ENCODE results near the gene PON1.

The PON1 gene

GRCh38 chr7:95295397-95295796, 28.9 kb downstream of the PON1 start:
- Histone ChIP-seq H3K9ac (ENCODE audit: low read length) (no peak overlapping the region), H3K27me3 (ENCODE audit: control insufficient read depth, insufficient read depth, low read length) (no peaks in the 10 kb centered on the region), H3K4me3 (ENCODE audit: low read depth, low read length) (no peak overlapping the region), H3K27ac (ENCODE audit: low read depth, low read length) (no peak overlapping the region), H3K9me3 (ENCODE audit: control insufficient read depth, insufficient read depth, low read depth, low read length) (no peaks in the 10 kb centered on the region), H3K4me1 (ENCODE audit: control insufficient read depth, insufficient read depth, low read length) (no peaks in the 10 kb centered on the region), H3K36me3 (ENCODE audit: control insufficient read depth, insufficient read depth, low read length) (no peaks in the 10 kb centered on the region)

GRCh38 chr7:95290166-95290830, 34.0 kb downstream of the PON1 start:
- Histone ChIP-seq H3K4me1 (ENCODE audit: control insufficient read depth, insufficient read depth, low read length) (no peaks in the 10 kb centered on the region), H3K9ac (ENCODE audit: low read length) (no peak overlapping the region), H3K27ac (ENCODE audit: low read depth, low read length) (no peak overlapping the region), H3K4me3 (ENCODE audit: low read depth, low read length) (no peak overlapping the region), H3K27me3 (ENCODE audit: control insufficient read depth, insufficient read depth, low read length) (no peaks in the 10 kb centered on the region), H3K9me3 (ENCODE audit: control insufficient read depth, insufficient read depth, low read depth, low read length) (no peaks in the 10 kb centered on the region), H3K36me3 (ENCODE audit: control insufficient read depth, insufficient read depth, low read length) (peaks cover 4% of the 10 kb centered on the region; the same call in 1 of the 2 replicates)

- Histone ChIP-seq H3K9me3 (ENCODE audit: control insufficient read depth, insufficient read depth, low read depth, low read length) (no peaks in the 10 kb centered on the region), H3K4me1 (ENCODE audit: control insufficient read depth, insufficient read depth, low read length) (no peaks in the 10 kb centered on the region)
Measured at GRCh38 chr7:95286096-95286495, 38.2 kb downstream of the PON1 start.

GRCh38 chr7:95279417-95279816, 44.9 kb downstream of the PON1 start:
- Histone ChIP-seq H3K4me1 (ENCODE audit: control insufficient read depth, insufficient read depth, low read length) (no peaks in the 10 kb centered on the region), H3K4me3 (ENCODE audit: low read depth, low read length) (no peak overlapping the region), H3K9ac (ENCODE audit: low read length) (no peak overlapping the region), H3K9me3 (ENCODE audit: control insufficient read depth, insufficient read depth, low read depth, low read length) (no peaks in the 10 kb centered on the region), H3K27me3 (ENCODE audit: control insufficient read depth, insufficient read depth, low read length) (no peaks in the 10 kb centered on the region), H3K27ac (ENCODE audit: low read depth, low read length) (no peak overlapping the region), H3K36me3 (ENCODE audit: control insufficient read depth, insufficient read depth, low read length) (no peaks in the 10 kb centered on the region; the same call in 1 of the 2 replicates)

More at GRCh38 chr7:95286096-95286495, 38.2 kb downstream of the PON1 start:
- no peak overlapping the region for H3K27ac ChIP-seq (ENCODE audit: low read depth, low read length)
- H3K27me3 ChIP-seq (ENCODE audit: control insufficient read depth, insufficient read depth, low read length): no peaks in the 10 kb centered on the region
- peaks cover 4% of the 10 kb centered on the region; the same call in 1 of the 2 replicates for H3K36me3 ChIP-seq (ENCODE audit: control insufficient read depth, insufficient read depth, low read length)
- no peak overlapping the region for H3K4me3 ChIP-seq (ENCODE audit: low read depth, low read length)
- H3K9ac ChIP-seq (ENCODE audit: low read length): no peak overlapping the region

GRCh38 chr7:95276114-95276513, 48.2 kb downstream of the PON1 start:
- no peak overlapping the region for H3K27ac ChIP-seq (ENCODE audit: low read depth, low read length)
- no peak overlapping the region for H3K4me3 ChIP-seq (ENCODE audit: low read depth, low read length)
- H3K27me3 ChIP-seq (ENCODE audit: control insufficient read depth, insufficient read depth, low read length): no peaks in the 10 kb centered on the region
- no peaks in the 10 kb centered on the region for H3K4me1 ChIP-seq (ENCODE audit: control insufficient read depth, insufficient read depth, low read length)
- H3K36me3 ChIP-seq (ENCODE audit: control insufficient read depth, insufficient read depth, low read length): no peaks in the 10 kb centered on the region; the same call in 1 of the 2 replicates
- no peak overlapping the region for H3K9ac ChIP-seq (ENCODE audit: low read length)
- H3K9me3 ChIP-seq (ENCODE audit: control insufficient read depth, insufficient read depth, low read depth, low read length): no peaks in the 10 kb centered on the region

GRCh38 chr7:95269640-95270039, 54.7 kb downstream of the PON1 start:
- H3K36me3 ChIP-seq (ENCODE audit: control insufficient read depth, insufficient read depth, low read length): no peaks in the 10 kb centered on the region; the same call in 1 of the 2 replicates
- no peak overlapping the region for H3K4me3 ChIP-seq (ENCODE audit: low read depth, low read length)
- H3K9me3 ChIP-seq (ENCODE audit: control insufficient read depth, insufficient read depth, low read depth, low read length): no peaks in the 10 kb centered on the region
- no peaks in the 10 kb centered on the region for H3K27me3 ChIP-seq (ENCODE audit: control insufficient read depth, insufficient read depth, low read length)
- peaks cover 10% of the 10 kb centered on the region for H3K4me1 ChIP-seq (ENCODE audit: control insufficient read depth, insufficient read depth, low read length)
- H3K27ac ChIP-seq (ENCODE audit: low read depth, low read length): no peak overlapping the region
- H3K9ac ChIP-seq (ENCODE audit: low read length): no peak overlapping the region

GRCh38 chr7:95267754-95268153, 56.6 kb downstream of the PON1 start:
- Histone ChIP-seq H3K36me3 (ENCODE audit: control insufficient read depth, insufficient read depth, low read length) (no peaks in the 10 kb centered on the region), H3K4me3 (ENCODE audit: low read depth, low read length) (no peak overlapping the region), H3K9me3 (ENCODE audit: control insufficient read depth, insufficient read depth, low read depth, low read length) (no peaks in the 10 kb centered on the region), H3K27ac (ENCODE audit: low read depth, low read length) (no peak overlapping the region), H3K9ac (ENCODE audit: low read length) (no peak overlapping the region), H3K27me3 (ENCODE audit: control insufficient read depth, insufficient read depth, low read length) (no peaks in the 10 kb centered on the region), H3K4me1 (ENCODE audit: control insufficient read depth, insufficient read depth, low read length) (peaks cover 12% of the 10 kb centered on the region)

GRCh38 chr7:95265634-95266033, 58.7 kb downstream of the PON1 start:
- peaks cover 13% of the 10 kb centered on the region for H3K4me1 ChIP-seq (ENCODE audit: control insufficient read depth, insufficient read depth, low read length)
- no peaks in the 10 kb centered on the region for H3K27me3 ChIP-seq (ENCODE audit: control insufficient read depth, insufficient read depth, low read length)
- no peaks in the 10 kb centered on the region for H3K9me3 ChIP-seq (ENCODE audit: control insufficient read depth, insufficient read depth, low read depth, low read length)
- no peak overlapping the region for H3K4me3 ChIP-seq (ENCODE audit: low read depth, low read length)
- no peak overlapping the region for H3K27ac ChIP-seq (ENCODE audit: low read depth, low read length)
- H3K9ac ChIP-seq (ENCODE audit: low read length): no peak overlapping the region
- H3K36me3 ChIP-seq (ENCODE audit: control insufficient read depth, insufficient read depth, low read length): no peaks in the 10 kb centered on the region

- Histone ChIP-seq H3K27ac (ENCODE audit: low read depth, low read length) (no peak overlapping the region), H3K36me3 (ENCODE audit: control insufficient read depth, insufficient read depth, low read length) (no peaks in the 10 kb centered on the region), H3K4me3 (ENCODE audit: low read depth, low read length) (no peak overlapping the region), H3K9ac (ENCODE audit: low read length) (no peak overlapping the region), H3K27me3 (ENCODE audit: control insufficient read depth, insufficient read depth, low read length) (no peaks in the 10 kb centered on the region), H3K9me3 (ENCODE audit: control insufficient read depth, insufficient read depth, low read depth, low read length) (no peaks in the 10 kb centered on the region), H3K4me1 (ENCODE audit: control insufficient read depth, insufficient read depth, low read length) (peaks cover 13% of the 10 kb centered on the region)
Measured at GRCh38 chr7:95264363-95264891, 59.9 kb downstream of the PON1 start.

- no peaks in the 10 kb centered on the region for H3K9me3 ChIP-seq (ENCODE audit: control insufficient read depth, insufficient read depth, low read depth, low read length)
- H3K27me3 ChIP-seq (ENCODE audit: control insufficient read depth, insufficient read depth, low read length): no peaks in the 10 kb centered on the region
- H3K36me3 ChIP-seq (ENCODE audit: control insufficient read depth, insufficient read depth, low read length): no peaks in the 10 kb centered on the region
- H3K4me3 ChIP-seq (ENCODE audit: low read depth, low read length): no peak overlapping the region
- no peak overlapping the region for H3K9ac ChIP-seq (ENCODE audit: low read length)
- H3K4me1 ChIP-seq (ENCODE audit: control insufficient read depth, insufficient read depth, low read length): peaks cover 13% of the 10 kb centered on the region
- H3K27ac ChIP-seq (ENCODE audit: low read depth, low read length): no peak overlapping the region
Measured at GRCh38 chr7:95263785-95264362, 60.5 kb downstream of the PON1 start.

GRCh38 chr7:95262875-95263274, 61.5 kb downstream of the PON1 start:
- Histone ChIP-seq H3K27ac (ENCODE audit: low read depth, low read length) (no peak overlapping the region), H3K27me3 (ENCODE audit: control insufficient read depth, insufficient read depth, low read length) (no peaks in the 10 kb centered on the region), H3K36me3 (ENCODE audit: control insufficient read depth, insufficient read depth, low read length) (no peaks in the 10 kb centered on the region), H3K4me1 (ENCODE audit: control insufficient read depth, insufficient read depth, low read length) (peaks cover 12% of the 10 kb centered on the region), H3K9ac (ENCODE audit: low read length) (no peak overlapping the region), H3K4me3 (ENCODE audit: low read depth, low read length) (no peak overlapping the region), H3K9me3 (ENCODE audit: control insufficient read depth, insufficient read depth, low read depth, low read length) (no peaks in the 10 kb centered on the region)

Data from HUES6 (cell line).